Measurements from ENCODE around the gene ACTN1.

ACTN1 gene

DNA sequence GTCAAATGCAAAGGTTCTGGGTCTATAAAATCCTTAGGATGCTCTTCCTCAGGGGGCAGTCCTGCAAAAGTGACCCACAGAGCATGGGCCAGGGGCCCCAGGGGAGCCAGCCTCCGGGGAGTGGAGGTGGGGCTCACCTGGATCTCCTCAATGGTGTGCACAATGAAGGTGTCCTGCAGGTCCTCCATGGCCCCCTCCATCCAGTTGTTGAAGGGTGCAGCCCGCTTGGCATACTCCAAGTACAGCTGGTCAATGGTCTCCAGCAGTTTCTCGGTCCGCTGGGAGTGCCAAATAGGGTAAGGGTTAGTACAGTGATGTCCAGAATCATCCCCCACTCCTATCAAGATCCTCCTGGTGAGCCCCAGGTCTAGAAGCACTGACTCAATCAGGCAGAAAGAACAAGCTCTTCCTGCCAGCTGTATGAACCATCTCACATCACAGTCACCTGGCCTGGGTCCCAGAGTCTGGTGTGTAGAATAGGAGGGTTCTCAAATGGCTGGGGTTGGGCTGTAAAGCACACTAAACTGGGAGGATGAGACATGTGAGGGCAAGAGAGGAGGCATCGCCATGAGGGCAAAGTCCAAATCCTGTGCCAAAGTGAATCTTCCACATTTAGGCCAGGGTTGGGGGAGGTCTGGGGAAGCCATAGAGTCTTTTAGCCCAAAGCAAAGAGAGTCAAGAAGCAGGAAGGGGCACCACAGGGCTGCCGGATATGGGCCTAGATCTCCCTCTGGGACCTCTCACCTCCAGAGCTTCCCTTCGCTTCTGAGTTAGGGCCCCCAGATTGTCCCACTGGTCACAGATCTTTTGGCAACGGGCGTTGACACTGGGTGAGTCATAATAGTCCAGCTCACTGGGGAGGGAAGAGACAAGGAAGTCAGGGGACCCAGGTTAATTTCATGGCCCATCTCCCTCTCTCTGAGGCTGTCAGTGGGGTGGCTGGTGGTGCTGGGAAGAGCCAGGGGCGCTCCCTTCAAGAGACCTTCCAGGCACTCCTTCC is 94.8 kb downstream of the ACTN1 start:
- DNase-seq: no peak

GRCh38 chr14:68882235-68882634 is 96.9 kb downstream of the ACTN1 start:
- DNase-seq: no peak

DNA sequence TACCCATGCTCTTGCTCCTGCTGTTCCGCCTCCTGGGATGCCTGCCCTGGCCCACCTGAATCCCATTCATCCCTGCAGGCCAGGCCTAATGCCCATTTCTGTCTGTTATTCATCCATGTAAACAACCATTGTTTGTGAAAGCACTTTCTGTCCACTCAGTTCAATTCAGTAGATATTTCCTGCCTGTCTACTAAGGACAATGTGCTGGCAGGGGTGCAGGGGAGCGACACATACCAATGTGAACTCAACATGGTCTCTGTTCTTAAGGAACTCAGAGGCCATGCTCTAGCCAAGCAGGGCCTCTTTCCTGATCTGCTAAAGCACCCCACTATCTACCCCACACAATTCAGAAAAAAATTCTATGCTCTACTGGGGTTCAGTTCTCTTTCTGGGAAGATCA is 97.7 kb downstream of the ACTN1 start:
- no peak for DNase-seq

DNA sequence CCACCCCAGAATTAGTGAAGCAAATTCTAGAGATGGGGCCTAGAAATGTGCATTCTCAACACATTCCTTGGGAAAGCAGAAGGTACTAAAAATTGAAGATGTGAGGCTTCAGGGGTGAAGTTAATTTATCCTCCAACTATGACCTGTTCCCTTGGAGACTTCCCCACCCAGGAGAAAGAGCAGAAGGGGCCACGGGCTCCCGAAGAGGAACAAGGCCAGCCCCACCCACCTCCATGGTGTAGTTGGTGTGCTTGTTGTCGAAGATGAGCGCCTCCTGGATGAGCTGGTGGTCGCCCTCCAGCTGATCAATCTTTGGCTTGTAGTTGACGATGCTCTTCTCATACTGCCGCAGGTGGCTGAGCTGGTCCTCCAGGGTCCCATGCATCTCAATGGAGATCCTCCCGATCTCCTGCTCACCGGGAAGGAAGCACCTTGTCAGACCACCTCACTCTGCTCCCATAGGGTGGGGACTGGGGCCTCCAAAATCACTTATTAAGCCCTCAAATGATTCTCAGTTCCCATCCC is 98.5 kb downstream of the ACTN1 start:
- DNase-seq: no peak

GRCh38 chr14:68879841-68880575 is 99.1 kb downstream of the ACTN1 start:
- no peak for DNase-seq

DNA sequence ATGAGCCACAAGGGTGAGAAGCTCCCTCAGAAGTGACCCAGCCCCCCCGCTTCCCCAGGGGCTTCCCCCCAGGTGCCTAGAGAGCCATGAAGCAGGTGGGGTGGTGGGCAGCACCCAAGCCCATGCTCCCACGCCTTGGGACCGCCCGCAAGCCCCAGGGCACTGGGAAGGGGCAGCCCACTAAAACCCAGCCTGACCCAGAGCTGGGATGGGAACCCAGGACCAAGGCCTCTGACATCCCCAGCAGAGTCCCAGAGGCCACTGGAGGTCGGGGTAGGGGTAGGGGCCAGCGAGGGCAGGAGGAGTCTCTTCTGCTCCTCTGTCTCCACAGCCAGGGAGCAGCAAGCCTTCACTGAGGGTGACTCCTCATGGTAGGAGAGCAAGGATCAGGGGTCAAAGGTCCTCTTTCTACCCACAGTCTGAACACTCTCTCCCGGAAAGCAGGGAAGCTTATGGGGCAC is 99.8 kb downstream of the ACTN1 start:
- no peak for DNase-seq

- DNase-seq: no peak
These were observed 100.2 kb downstream of the ACTN1 start for GRCh38 chr14:68878908-68879307.

DNA sequence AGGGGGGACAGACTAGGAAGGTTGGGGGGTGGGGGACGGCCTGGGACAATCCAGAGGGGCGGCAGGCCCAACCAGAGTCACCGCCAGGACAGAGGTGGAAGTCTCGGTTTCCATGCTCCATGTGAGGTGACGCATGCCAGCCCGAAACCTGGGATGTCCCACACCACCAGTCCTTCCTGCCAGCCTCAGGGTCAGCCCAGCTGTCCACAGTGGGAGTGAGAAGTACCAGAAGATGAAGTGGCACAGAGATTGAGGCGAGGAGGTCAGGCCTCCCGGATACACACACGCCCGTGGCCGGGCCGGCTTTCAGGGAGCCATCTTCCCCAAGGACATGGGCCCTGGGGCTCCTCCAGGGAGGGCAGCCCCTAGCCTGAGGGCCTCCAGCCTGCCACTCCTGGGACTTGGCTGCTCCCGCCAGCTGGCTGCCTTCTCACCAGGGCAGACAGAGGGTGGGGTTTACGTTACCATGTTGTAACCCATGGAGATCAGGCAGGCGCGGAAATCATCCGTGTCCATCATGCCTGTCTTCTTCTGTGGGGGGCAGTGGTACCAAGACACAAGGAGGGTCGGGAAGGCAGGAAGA is 101.0 kb downstream of the ACTN1 start:
- no peak for DNase-seq

DNA sequence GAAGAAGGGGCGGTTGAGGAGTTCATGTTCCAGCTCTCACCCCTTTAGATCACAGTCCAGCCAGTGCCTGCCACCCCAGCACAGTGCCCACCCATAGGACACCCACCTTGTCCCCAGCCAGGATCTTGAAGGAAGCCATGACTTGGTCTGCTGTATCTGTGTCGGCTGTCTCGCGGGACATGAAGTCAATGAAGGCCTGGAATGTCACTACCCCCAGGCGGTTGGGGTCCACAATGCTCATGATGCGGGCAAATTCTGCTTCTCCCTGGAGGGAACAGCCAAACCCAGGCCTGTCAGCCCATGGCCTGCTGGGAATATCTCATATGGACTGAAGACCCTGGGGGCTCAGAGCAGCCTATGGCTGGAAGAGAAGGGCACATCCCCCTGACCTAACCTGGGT is 102.1 kb downstream of the ACTN1 start:
- no peak for DNase-seq

DNA sequence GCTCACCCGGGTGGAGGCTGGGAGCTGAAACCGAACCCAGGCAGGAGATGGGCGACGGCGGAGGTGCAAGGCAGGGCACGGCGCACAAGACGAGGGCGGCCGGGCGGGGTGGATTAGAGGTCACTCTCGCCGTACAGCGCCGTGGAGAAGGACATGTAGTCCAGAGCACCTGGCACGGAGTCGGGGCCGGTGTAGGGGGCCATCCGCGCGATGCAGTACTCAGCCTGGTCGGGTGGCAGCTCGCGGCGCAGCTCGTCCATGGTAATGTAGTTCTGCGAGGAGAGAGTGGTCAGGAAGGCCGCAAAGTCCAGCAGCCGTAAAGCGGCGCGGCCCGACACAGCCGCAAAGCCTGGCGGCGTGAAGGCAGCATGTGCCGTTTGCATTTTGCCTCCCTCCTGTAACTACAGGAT is 104.4 kb downstream of the ACTN1 start:
- DNase-seq: no peak

DNA sequence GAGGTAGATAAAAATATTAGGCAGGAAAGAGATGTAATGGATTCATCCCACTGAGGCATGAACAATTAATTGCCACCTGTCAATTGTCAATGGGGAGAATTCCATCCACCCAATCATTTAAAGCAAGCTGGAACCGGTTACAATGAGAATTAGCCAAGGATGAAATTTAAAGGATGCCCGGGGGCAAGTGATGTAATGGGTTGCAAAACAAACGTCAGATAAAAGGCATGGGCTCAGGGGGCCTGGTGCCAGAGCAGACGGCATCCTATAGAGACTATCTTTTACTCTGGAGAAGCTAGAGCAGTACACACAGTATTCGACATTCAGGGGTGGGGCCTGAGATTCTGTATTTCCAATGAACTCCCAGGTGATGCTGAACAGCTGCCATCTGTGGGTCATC is 105.7 kb downstream of the ACTN1 start:
- DNase-seq: no peak

GRCh38 chr14:68871392-68871791 is 107.7 kb downstream of the ACTN1 start:
- no peak for DNase-seq

- no peak for DNase-seq
These were observed 112.0 kb downstream of the ACTN1 start for GRCh38 chr14:68866991-68867533.

DNA sequence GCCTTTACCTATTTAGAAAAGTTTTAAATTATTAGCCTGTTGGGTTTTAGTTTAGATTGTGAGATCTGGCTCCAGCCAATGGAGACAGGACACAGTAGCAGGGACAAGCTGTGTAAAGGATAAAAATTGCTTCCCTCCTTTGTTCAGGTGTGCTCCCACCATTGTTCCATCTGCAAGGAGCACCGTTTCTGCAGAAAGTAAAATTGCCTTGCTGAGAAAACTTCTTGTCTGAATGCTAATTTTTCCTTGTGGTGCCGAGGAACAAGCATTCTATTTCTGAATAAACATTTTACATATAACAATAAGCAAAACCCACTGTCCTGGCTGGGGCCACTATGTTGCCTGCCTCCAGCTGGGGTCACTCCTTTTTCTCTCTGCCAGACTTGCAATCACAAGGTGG is 113.6 kb downstream of the ACTN1 start:
- DNase-seq: no peak

- DNase-seq: no peak
These were observed 114.7 kb downstream of the ACTN1 start for GRCh38 chr14:68864361-68864750.

DNA sequence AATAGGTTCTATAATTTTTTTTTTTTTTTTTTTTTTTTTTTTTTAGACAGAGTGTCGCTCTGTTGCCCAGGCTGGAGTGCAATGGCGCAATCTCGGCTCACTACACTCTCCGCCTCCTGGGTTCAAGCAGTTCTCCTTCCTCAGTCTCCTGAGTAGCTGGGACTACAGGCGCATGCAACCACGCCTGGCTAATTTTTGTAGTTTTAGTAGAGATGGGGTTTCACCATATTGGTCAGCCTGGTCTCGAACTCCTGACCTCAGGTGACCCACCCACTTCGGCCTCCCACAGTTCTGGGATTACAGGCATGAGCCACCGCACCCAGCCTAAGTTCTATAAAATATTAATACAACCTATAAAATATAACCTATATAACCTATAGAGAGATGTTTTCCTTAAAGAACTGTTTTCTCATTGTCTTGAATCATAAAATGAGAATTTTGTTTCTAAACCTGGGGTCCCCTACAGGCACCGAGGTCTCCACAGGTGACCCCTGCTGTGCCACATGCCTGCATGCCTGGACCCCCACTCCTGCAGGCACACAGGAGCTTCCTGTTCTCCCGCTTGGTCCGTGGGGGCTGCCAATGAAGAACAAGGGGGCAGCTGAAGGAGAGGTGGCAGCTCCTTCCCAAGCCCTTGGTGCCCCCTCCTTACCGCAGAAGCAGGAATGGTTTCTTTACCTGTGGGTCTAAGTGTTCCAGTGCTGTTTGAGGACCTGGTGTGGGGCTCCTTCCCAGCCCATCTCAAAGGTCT is 115.3 kb downstream of the ACTN1 start:
- DNase-seq: no peak

DNA sequence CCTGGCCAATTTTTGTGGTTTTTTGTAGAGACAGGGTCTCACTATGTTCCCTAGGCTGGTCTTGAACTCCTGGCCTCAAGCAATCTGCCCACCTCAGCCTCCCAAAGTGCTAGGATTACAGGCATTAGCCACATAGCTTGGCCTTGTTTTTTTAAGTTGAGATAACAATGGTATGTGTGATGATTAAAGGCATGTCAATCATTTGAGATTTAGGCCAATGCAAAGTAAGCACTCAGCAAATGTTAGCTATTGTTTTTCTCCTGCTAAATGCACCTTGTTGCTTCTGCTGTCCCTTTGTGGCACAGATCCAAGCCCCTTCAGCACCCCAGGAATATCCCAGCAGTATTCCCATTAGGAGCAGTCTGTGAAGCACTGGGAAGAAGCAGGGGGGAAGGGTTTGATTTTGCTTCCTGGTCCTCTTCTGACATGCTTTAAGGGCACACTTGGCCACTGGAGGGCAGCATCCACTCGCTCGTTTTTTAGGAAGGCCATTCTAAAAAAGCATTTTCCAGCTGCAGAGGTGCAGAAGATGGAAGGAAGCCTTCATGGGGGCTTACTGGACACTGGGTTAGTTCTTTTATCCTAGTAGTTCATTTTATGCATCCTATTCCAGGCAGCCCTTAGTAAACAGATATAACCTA is 116.0 kb downstream of the ACTN1 start:
- peak; percentile 39 for DNase-seq

DNA sequence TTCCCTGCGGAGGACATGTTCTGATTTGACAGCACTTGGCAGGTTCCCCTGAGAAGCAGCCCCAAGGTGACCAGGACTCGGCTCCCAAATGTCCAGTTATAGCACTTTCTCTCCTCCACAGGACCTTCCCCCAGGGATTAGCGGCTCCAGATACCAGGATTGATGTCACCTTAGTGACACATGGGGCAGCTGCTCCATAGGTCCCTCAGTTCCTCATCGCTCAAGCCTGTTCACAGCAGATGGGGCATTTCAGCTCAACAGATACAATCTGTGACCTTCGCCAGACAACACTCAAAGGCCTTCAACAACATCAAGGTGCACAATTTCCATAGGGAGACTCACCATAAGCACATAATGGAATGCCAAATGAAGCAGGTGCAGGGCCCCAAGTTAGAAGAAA is 118.3 kb downstream of the ACTN1 start:
- no peak for DNase-seq

DNA sequence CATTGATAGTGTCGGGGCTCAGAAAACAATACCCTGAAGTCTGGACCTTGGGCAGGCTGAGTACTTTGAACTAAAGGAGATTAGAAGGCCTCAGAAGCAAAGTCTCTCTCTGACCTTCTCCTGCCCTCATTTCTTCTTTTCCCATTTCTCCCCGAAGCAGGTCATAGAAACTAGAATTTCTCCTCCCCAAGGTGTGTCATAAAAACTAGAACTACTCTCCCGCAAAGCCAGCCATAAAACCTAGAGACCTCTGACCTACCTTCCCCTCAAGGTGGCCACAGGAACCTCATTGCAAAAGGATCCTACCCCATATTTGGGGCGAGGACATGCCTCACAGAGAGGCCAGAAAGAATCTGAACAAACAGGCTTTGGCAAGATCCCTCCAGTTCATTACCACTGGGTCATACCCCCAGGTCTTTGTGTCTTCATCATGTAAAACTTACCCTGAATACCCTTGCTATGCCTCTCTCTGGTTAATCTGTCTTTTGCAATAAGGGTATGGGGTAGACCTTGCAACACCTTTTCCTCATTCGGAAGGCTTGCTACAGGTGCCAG is 121.5 kb downstream of the ACTN1 start:
- no peak for DNase-seq

DNA sequence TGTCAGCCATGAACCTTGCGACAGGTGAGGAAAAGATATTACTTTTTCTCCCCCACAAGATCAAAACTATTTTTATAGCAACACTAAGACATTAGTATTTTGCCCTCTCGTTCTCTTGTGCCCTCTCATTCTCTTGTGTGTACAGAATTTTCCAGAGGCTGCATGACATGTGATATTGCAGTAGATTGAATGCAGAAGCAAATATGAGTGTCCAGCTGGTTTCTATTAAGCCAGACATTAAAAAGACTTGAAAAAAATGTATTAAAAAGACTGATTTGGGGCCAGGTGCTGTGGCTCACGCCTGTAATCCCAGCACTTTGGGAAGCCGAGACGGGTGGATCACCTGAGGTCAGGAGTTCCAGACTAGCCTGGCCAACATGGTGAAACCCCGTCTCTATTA is 122.5 kb downstream of the ACTN1 start:
- DNase-seq: no peak

DNA sequence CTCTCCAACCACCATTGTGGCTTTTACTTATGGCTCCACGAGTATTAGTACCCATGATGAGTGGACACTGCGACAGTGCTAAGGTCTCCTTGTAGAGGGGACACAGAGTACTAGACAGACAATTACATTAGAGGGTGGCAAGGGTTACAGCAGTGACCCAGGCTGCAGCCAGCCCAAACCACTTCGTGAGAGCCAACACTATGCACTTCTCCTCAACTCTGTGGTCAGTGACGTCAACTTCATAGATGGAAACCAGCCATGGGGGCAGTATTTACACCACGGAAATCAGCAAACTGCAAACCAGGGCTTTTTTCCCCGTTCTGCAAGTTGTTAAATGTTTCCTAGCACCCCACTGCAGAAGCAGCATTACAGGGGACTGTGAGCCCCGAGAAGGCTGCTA is 124.7 kb downstream of the ACTN1 start:
- DNase-seq: no peak
